Endothelial cell (in vitro differentiated cells): ENCODE data around the gene AAGAB. TPM values are rescaled to one million over a fixed set of nuclear protein-coding genes. Genes with fewer than 3 reads are reported as not detected.
"Not testable (repeated sequence)": the region's sequence is repeated elsewhere in the genome, so short reads cannot be mapped to it uniquely, and the experiment has no call there.

Experiments used
- DNase-seq: peaks from one replicate; pipeline ENCODE4 v3.0.0; 2021; ENCODE audit warnings: low spot score
- H3K27ac Mint-ChIP-seq: one replicate; pipeline ENCODE4 v1.8.0; 2021; ENCODE audit warnings: mixed read lengths, inconsistent platforms; ENCODE audit not compliant: unreplicated experiment
- H3K27me3 Mint-ChIP-seq: one replicate; pipeline ENCODE4 v1.8.0; 2021; ENCODE audit warnings: mild to moderate bottlenecking, moderate library complexity, mixed read lengths, inconsistent platforms; ENCODE audit not compliant: unreplicated experiment
- H3K36me3 Mint-ChIP-seq: one replicate; pipeline ENCODE4 v1.8.0; 2021; ENCODE audit warnings: mild to moderate bottlenecking, low read depth, mixed read lengths, inconsistent platforms; ENCODE audit not compliant: unreplicated experiment
- H3K4me1 Mint-ChIP-seq: one replicate; pipeline ENCODE4 v1.8.0; 2021; ENCODE audit warnings: mild to moderate bottlenecking, mixed read lengths, inconsistent platforms; ENCODE audit not compliant: unreplicated experiment
- H3K4me3 Mint-ChIP-seq: one replicate; pipeline ENCODE4 v1.8.0; 2021; ENCODE audit warnings: mild to moderate bottlenecking, mixed read lengths, inconsistent platforms; ENCODE audit not compliant: unreplicated experiment
- H3K9me3 Mint-ChIP-seq: one replicate; pipeline ENCODE4 v1.8.0; 2021; ENCODE audit warnings: mixed read lengths, inconsistent platforms; ENCODE audit not compliant: unreplicated experiment
- total RNA-seq: library from RNA; stranded (reverse); fragmentation: NEBNext Ultra II Directional; extraction: Animal tissue kit (Norgen Biotek cat#: 25700); gene quantifications from one replicate; pipeline ENCODE4 v1.2.1, GENCODE V29; 2021; ENCODE audit not compliant: unreplicated experiment
- TF ChIP-seq, protein P1 (sequence below): fragments of 200-600 bp; sonication (generic); IDR thresholded peaks from one replicate; pipeline ENCODE4 v1.5.0; 2021; ENCODE audit warnings: antibody characterized with exemption; ENCODE audit not compliant: unreplicated experiment

The AAGAB gene
- total RNA-seq, 1 donor from 2014 or later: 40.6 TPM

DNA sequence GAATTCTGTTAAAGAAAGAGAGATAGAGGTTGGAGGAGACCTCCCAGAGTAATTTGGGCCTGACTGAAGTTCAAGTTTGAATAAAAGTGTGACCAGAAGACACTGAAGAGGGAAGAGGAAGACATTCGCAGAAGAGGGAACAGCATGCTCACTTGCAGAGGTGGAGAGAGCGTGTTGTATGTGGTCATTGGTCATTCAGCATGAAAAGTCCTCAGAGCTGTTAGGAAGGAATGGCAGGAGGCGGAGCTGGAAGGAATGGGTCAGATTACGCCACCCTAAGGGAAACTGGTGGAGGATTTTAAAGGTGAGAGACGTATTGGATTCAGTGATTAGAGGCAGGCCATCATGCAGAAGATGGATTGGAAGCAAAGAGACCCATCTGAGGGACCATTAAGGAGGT lies 41.7 kb upstream of the AAGAB start:
- TF ChIP-seq, protein P1, sequence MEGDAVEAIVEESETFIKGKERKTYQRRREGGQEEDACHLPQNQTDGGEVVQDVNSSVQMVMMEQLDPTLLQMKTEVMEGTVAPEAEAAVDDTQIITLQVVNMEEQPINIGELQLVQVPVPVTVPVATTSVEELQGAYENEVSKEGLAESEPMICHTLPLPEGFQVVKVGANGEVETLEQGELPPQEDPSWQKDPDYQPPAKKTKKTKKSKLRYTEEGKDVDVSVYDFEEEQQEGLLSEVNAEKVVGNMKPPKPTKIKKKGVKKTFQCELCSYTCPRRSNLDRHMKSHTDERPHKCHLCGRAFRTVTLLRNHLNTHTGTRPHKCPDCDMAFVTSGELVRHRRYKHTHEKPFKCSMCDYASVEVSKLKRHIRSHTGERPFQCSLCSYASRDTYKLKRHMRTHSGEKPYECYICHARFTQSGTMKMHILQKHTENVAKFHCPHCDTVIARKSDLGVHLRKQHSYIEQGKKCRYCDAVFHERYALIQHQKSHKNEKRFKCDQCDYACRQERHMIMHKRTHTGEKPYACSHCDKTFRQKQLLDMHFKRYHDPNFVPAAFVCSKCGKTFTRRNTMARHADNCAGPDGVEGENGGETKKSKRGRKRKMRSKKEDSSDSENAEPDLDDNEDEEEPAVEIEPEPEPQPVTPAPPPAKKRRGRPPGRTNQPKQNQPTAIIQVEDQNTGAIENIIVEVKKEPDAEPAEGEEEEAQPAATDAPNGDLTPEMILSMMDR: no peak
- H3K36me3 Mint-ChIP-seq: no peaks in the 10 kb centered on the region
- DNase-seq: no peak
- no peaks in the 10 kb centered on the region for H3K4me1 Mint-ChIP-seq
- H3K9me3 Mint-ChIP-seq: no peaks in the 10 kb centered on the region
- no peak overlapping the region for H3K4me3 Mint-ChIP-seq
- H3K27me3 Mint-ChIP-seq: no peaks in the 10 kb centered on the region
- no peak overlapping the region for H3K27ac Mint-ChIP-seq

DNA sequence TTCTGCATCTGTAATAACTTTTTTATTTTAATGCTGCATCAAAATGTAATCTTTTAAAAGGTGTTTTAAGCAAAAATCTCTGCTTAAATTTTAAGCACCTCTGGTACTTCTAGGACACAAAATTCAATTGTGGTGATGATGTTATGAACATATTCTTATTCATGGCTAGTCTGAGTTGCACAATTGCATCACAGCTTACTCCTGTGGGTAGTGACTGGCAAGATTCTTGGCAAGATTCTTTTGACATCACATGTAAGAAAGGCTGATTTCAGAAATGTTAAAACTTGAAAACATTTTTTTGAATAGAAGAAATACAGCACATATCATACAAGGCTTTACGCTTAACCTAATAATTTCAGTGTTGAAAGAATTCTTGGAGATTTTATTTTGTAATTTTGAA lies 35.9 kb upstream of the AAGAB start:
- Mint-ChIP-seq H3K27ac (no peak overlapping the region), H3K4me1 (no peaks in the 10 kb centered on the region), H3K27me3 (no peaks in the 10 kb centered on the region), H3K36me3 (peaks cover 2% of the 10 kb centered on the region), H3K4me3 (no peak overlapping the region), H3K9me3 (no peaks in the 10 kb centered on the region)
- TF ChIP-seq, protein P1: no peak
- no peak for DNase-seq

DNA sequence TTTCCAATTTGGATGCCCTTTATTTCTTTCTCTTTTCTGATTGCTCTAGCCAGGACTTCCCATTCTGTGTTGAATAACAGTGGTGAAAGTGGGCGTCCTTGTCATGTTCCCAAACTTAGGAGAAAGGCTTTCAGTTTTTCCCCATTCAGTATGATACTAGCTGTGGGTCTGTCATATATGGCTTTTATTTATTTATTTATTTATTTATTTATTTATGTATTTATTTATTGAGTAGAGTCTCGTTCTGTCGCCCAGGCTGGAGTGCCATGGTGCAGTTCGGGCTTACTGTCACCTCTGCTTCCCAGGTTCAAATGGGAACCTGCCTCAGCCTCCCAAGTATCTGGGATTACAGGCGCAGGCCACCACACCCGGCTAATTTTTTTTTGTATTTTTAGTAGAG lies 31.9 kb upstream of the AAGAB start:
- not testable (repeated sequence) for H3K9me3 Mint-ChIP-seq, H3K4me3 Mint-ChIP-seq, H3K27ac Mint-ChIP-seq, H3K36me3 Mint-ChIP-seq, DNase-seq, H3K4me1 Mint-ChIP-seq, H3K27me3 Mint-ChIP-seq

DNA sequence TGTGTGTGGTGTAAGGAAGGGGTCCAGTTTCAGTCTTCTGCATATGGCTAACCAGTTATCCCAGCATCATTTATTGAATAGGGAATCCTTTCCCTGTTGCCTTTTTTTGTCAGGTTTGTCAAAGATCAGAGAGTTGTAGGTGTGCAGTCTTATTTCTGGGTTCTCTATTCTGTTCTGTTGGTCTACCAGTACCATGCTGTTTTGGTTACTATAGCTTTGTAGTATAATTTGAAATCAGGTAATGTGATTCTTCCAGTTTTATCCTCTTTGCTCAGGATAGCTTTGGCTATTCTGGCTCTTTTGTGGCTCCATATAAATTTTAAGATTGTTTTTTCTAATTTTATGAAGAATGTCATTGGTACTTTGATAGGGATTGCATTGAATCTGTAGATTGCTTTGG lies 31.2 kb upstream of the AAGAB start:
- DNase-seq, H3K9me3 Mint-ChIP-seq, H3K27ac Mint-ChIP-seq, H3K27me3 Mint-ChIP-seq, H3K4me1 Mint-ChIP-seq, H3K36me3 Mint-ChIP-seq, H3K4me3 Mint-ChIP-seq: not testable (repeated sequence)

GRCh38 chr15:67281714-67282113 lies 27.3 kb upstream of the AAGAB start:
- Mint-ChIP-seq H3K36me3 (peaks cover 3% of the 10 kb centered on the region), H3K4me1 (no peaks in the 10 kb centered on the region), H3K27me3 (no peaks in the 10 kb centered on the region), H3K9me3 (no peaks in the 10 kb centered on the region), H3K27ac (no peak overlapping the region), H3K4me3 (no peak overlapping the region)
- TF ChIP-seq, protein P1: no peak
- no peak for DNase-seq

GRCh38 chr15:67280217-67280616 lies 25.8 kb upstream of the AAGAB start:
- Mint-ChIP-seq H3K9me3 (no peaks in the 10 kb centered on the region), H3K27ac (no peak overlapping the region), H3K27me3 (no peaks in the 10 kb centered on the region), H3K36me3 (peaks cover under 1% of the 10 kb centered on the region), H3K4me1 (no peaks in the 10 kb centered on the region), H3K4me3 (no peak overlapping the region)
- TF ChIP-seq, protein P1: no peak
- no peak for DNase-seq
